Tibial nerve (tissue), 4 donors: ENCODE data around the gene ABCA9.

Experiments
- EP300 ChIP-seq, 2 donors: sonication (generic); formaldehyde crosslinking; IDR thresholded peaks; one replicate each; pipeline ENCODE4 v1.6.1; 2017; ENCODE audit warnings: antibody characterized with exemption in 2 of 2, mild to moderate bottlenecking in 1 of 2
- POLR2A ChIP-seq, 2 donors: fragments of 450-650 bp; IDR thresholded peaks; one replicate each; pipeline ENCODE4 v1.6.1; 2017; ENCODE audit warnings: antibody characterized with exemption in 2 of 2, mild to moderate bottlenecking in 2 of 2, moderate library complexity in 2 of 2
- TF ChIP-seq, protein P1 (sequence below), 5 experiments: fragments of 200-600 bp in 3 of 5; fragments of 450-650 bp in 2 of 5; sonication (generic) in 3 of 5; IDR thresholded peaks; one replicate each; pipeline ENCODE4 v1.5.1; 2016 to 2019; ENCODE audit warnings: antibody characterized with exemption in 5 of 5, mild to moderate bottlenecking in 3 of 5, moderate library complexity in 2 of 5

DNA sequence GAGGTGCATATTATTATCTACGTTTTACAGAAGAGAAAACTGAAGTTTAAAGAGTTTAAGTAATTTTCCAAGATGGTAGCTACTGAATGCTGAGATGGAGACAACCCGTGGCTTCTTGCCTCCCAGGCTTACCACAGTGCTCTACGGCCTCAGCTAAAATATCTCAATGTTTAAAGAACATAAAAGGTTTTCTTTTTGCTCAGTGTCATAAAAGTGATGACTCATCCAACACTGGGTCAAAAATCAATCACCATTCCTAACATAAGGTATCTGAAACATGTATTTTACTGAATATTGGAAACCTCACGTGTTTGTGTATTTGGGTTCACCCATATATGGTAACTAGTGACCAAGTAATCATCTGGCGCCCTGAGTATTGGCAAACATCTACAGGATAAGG lies 18.4 kb downstream of the ABCA9 start:
- TF ChIP-seq, protein P1, sequence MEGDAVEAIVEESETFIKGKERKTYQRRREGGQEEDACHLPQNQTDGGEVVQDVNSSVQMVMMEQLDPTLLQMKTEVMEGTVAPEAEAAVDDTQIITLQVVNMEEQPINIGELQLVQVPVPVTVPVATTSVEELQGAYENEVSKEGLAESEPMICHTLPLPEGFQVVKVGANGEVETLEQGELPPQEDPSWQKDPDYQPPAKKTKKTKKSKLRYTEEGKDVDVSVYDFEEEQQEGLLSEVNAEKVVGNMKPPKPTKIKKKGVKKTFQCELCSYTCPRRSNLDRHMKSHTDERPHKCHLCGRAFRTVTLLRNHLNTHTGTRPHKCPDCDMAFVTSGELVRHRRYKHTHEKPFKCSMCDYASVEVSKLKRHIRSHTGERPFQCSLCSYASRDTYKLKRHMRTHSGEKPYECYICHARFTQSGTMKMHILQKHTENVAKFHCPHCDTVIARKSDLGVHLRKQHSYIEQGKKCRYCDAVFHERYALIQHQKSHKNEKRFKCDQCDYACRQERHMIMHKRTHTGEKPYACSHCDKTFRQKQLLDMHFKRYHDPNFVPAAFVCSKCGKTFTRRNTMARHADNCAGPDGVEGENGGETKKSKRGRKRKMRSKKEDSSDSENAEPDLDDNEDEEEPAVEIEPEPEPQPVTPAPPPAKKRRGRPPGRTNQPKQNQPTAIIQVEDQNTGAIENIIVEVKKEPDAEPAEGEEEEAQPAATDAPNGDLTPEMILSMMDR (IDR thresholded peaks at IDR 0.05): no peak
- no peak for TF ChIP-seq POLR2A (IDR thresholded peaks at IDR 0.05)
- no peak for TF ChIP-seq EP300 (IDR thresholded peaks at IDR 0.05)
